H9 (cell line): Measurements from ENCODE around the gene MOGAT2. TPM values are rescaled to one million over a fixed set of nuclear protein-coding genes. Genes with fewer than 3 reads are reported as not detected.

ENCODE experiments used
- DNase-seq: peaks from one replicate; pipeline ENCODE4 v3.0.0-alpha.2; 2017
- H2AFZ ChIP-seq: one replicate; pipeline ENCODE4 v1.6.1; 2013; ENCODE audit warnings: mild to moderate bottlenecking, low read length, control low read depth, moderate library complexity
- H2AK5ac ChIP-seq: 2 replicates; pipeline ENCODE4 v1.6.1; 2013; ENCODE audit warnings: low read length, control low read depth, mixed read lengths; ENCODE audit not compliant: insufficient read length
- H2BK120ac ChIP-seq: one replicate; pipeline ENCODE4 v1.6.1; 2013; ENCODE audit warnings: low read depth, mild to moderate bottlenecking, low read length, control low read depth, inconsistent platforms; ENCODE audit not compliant: poor library complexity, severe bottlenecking
- H2BK12ac ChIP-seq: 2 replicates; pipeline ENCODE4 v1.6.1; 2013; ENCODE audit warnings: low read length, control low read depth, mixed read lengths, low read depth; ENCODE audit not compliant: insufficient read length
- H2BK15ac ChIP-seq: 2 replicates; pipeline ENCODE4 v1.6.1; 2013; ENCODE audit warnings: low read depth, low read length, control low read depth
- H2BK20ac ChIP-seq: one replicate; pipeline ENCODE4 v1.6.1; 2013; ENCODE audit warnings: low read depth, mild to moderate bottlenecking, low read length, control low read depth, inconsistent platforms; ENCODE audit not compliant: poor library complexity, severe bottlenecking
- H2BK5ac ChIP-seq: 2 replicates; pipeline ENCODE4 v1.6.1; 2013; ENCODE audit warnings: low read length, control low read depth, mixed read lengths; ENCODE audit not compliant: insufficient read length
- H3K14ac ChIP-seq: 2 replicates; pipeline ENCODE4 v1.6.1; 2013; ENCODE audit warnings: low read length, control low read depth; ENCODE audit not compliant: insufficient read depth
- H3K18ac ChIP-seq: 2 replicates; pipeline ENCODE4 v1.6.1; 2013; ENCODE audit warnings: low read depth, mild to moderate bottlenecking, mixed read lengths, low read length, control low read depth; ENCODE audit not compliant: insufficient read length
- H3K23ac ChIP-seq: 2 replicates; pipeline ENCODE4 v1.6.1; 2013; ENCODE audit warnings: low read length, control low read depth, mixed read lengths, low read depth; ENCODE audit not compliant: insufficient read length
- H3K23me2 ChIP-seq: 2 replicates; pipeline ENCODE4 v1.6.1; 2013; ENCODE audit warnings: low read depth, mild to moderate bottlenecking, mixed read lengths, low read length, control low read depth; ENCODE audit not compliant: insufficient read length, poor library complexity, severe bottlenecking
- H3K27ac ChIP-seq: 2 replicates; pipeline ENCODE4 v1.5.1; 2013; ENCODE audit warnings: low read length, control low read depth, mixed read lengths, low read depth; ENCODE audit not compliant: insufficient read length
- H3K27me3 ChIP-seq: 2 replicates; pipeline ENCODE4 v1.6.1; 2013; ENCODE audit warnings: low read length, control low read depth, inconsistent platforms; ENCODE audit not compliant: insufficient read depth
- H3K4ac ChIP-seq: 2 replicates; pipeline ENCODE4 v1.6.1; 2013; ENCODE audit warnings: low read depth, mild to moderate bottlenecking, control low read depth, inconsistent platforms, low read length, moderate library complexity
- H3K4me1 ChIP-seq: 2 replicates; pipeline ENCODE4 v1.6.1; 2013; ENCODE audit warnings: low read length, control low read depth, inconsistent platforms; ENCODE audit not compliant: insufficient read depth
- H3K4me2 ChIP-seq: 2 replicates; pipeline ENCODE4 v1.6.1; 2013; ENCODE audit warnings: low read length, control low read depth, mixed read lengths; ENCODE audit not compliant: insufficient read length, insufficient read depth
- H3K56ac ChIP-seq: 2 replicates; pipeline ENCODE4 v1.6.1; 2013; ENCODE audit warnings: low read depth, mild to moderate bottlenecking, mixed read lengths, low read length, control low read depth; ENCODE audit not compliant: insufficient read length
- H3K79me1 ChIP-seq: 2 replicates; pipeline ENCODE4 v1.6.1; 2013; ENCODE audit warnings: low read depth, mild to moderate bottlenecking, moderate library complexity, low read length, control low read depth, inconsistent platforms; ENCODE audit not compliant: insufficient read depth, poor library complexity, severe bottlenecking
- H3K79me2 ChIP-seq: 2 replicates; pipeline ENCODE4 v1.6.1; 2013; ENCODE audit warnings: low read length, control low read depth, inconsistent platforms; ENCODE audit not compliant: insufficient read depth
- H3K9ac ChIP-seq: 2 replicates; pipeline ENCODE4 v1.6.1; 2013; ENCODE audit warnings: low read length, control low read depth, mixed read lengths; ENCODE audit not compliant: insufficient read length; ENCODE audit errors: extremely low read depth
- H3K9me3 ChIP-seq: one replicate; pipeline ENCODE4 v1.6.1; 2013; ENCODE audit warnings: low read depth, low read length, inconsistent platforms; ENCODE audit not compliant: control insufficient read depth
- H3T11ph ChIP-seq: one replicate; pipeline ENCODE4 v1.6.1; 2013; ENCODE audit warnings: mild to moderate bottlenecking, low read length, control low read depth, inconsistent platforms
- H4K20me1 ChIP-seq: one replicate; pipeline ENCODE4 v1.6.1; 2013; ENCODE audit not compliant: control insufficient read depth, insufficient read length, insufficient read depth
- H4K5ac ChIP-seq: 2 replicates; pipeline ENCODE4 v1.6.1; 2013; ENCODE audit warnings: low read depth, mild to moderate bottlenecking, mixed read lengths, low read length, control low read depth; ENCODE audit not compliant: insufficient read length
- H4K8ac ChIP-seq: replicated peaks from 2 replicates; pipeline ENCODE4 v1.6.1; 2013; ENCODE audit warnings: low read length, control low read depth, mixed read lengths, low read depth; ENCODE audit not compliant: insufficient read length
- H4K91ac ChIP-seq: 2 replicates; pipeline ENCODE4 v1.6.1; 2013; ENCODE audit warnings: low read depth, mild to moderate bottlenecking, moderate library complexity, mixed read lengths, low read length, control low read depth; ENCODE audit not compliant: insufficient read length
- H3K27ac Mint-ChIP-seq, 3 experiments: 2 replicates in 2 of 3; 3 replicates in 1 of 3; pipeline ENCODE4 v1.8.0; 2020 to 2021; ENCODE audit warnings: mixed read lengths in 3 of 3, mild to moderate bottlenecking in 1 of 3, moderate library complexity in 1 of 3
- H3K27me3 Mint-ChIP-seq: 2 replicates; pipeline ENCODE4 v1.8.0; 2021; ENCODE audit warnings: low read depth, mild to moderate bottlenecking, moderate library complexity, mixed read lengths
- H3K36me3 Mint-ChIP-seq, 3 experiments: 2 replicates in 2 of 3; 3 replicates in 1 of 3; pipeline ENCODE4 v1.8.0; 2020 to 2021; ENCODE audit warnings: low read depth in 3 of 3, mixed read lengths in 3 of 3; ENCODE audit not compliant: insufficient read depth in 1 of 3
- H3K4me1 Mint-ChIP-seq, 2 experiments: 2 replicates each; pipeline ENCODE4 v1.8.0; 2020; ENCODE audit warnings: mixed read lengths in 2 of 2
- H3K4me3 Mint-ChIP-seq, 2 experiments: 2 replicates in 1 of 2; 3 replicates in 1 of 2; pipeline ENCODE4 v1.8.0; 2020 to 2021; ENCODE audit warnings: mild to moderate bottlenecking in 2 of 2, mixed read lengths in 2 of 2, moderate library complexity in 1 of 2
- H3K9me3 Mint-ChIP-seq, 2 experiments: 2 replicates in 1 of 2; 3 replicates in 1 of 2; pipeline ENCODE4 v1.8.0; 2020; ENCODE audit warnings: mild to moderate bottlenecking in 2 of 2, mixed read lengths in 2 of 2, moderate library complexity in 1 of 2
- CTCF ChIP-seq: fragments of 200-600 bp; sonication (generic); conservative IDR thresholded peaks from 3 replicates; pipeline ENCODE4 v1.8.0; 2021; ENCODE audit warnings: antibody characterized with exemption, mild to moderate bottlenecking
- WGBS: extraction: QIAGEN DNeasy Blood & Tissue Kit; methylation state at CpG from one replicate; pipeline ENCODE4 v1.1.7; 2013; ENCODE audit warnings: missing lambda C conversion rate, low lambda C conversion rate, mixed read lengths; ENCODE audit not compliant: insufficient read length; ENCODE audit errors: extremely low coverage; 5-methylcytosine and 5-hydroxymethylcytosine counted together
- total RNA-seq: library from RNA; stranded (reverse); gene quantifications from 2 replicates; pipeline ENCODE4 v1.2.1, GENCODE V29; 2021

MOGAT2 gene
- total RNA-seq, 1 experiment from 2014 or later = not detected

GRCh38 chr11:75776546-75776945, 58.9 kb downstream of the MOGAT2 start:
- Histone ChIP-seq H3T11ph (no peak overlapping the region), H3K56ac (no peak overlapping the region), H2BK15ac (no peak overlapping the region), H3K23ac (no peak overlapping the region), H4K91ac (no peak overlapping the region), H2BK120ac (no peak overlapping the region), H3K14ac (no peak overlapping the region), H4K5ac (no peak overlapping the region), H3K18ac (no peak overlapping the region), H3K4me2 (no peak overlapping the region), H3K27me3 (no peaks in the 10 kb centered on the region), H4K20me1 (no peaks in the 10 kb centered on the region), H4K8ac (no peak overlapping the region), H2BK5ac (no peak overlapping the region), H2AFZ (no peak overlapping the region), H2BK20ac (no peak overlapping the region), H3K79me1 (no peaks in the 10 kb centered on the region), H3K9me3 (no peaks in the 10 kb centered on the region), H2AK5ac (no peak overlapping the region), H3K79me2 (no peaks in the 10 kb centered on the region), H3K4ac (no peak overlapping the region), H2BK12ac (no peak overlapping the region), H3K4me1 (no peaks in the 10 kb centered on the region), H3K27ac (no peak overlapping the region), H3K23me2 (no peaks in the 10 kb centered on the region), H3K9ac (no peak overlapping the region)
- no peak for DNase-seq
- TF ChIP-seq CTCF = no peak
- Mint-ChIP-seq H3K36me3 (no peaks in the 10 kb centered on the region; a peak in 2 of 7 replicates), H3K27ac (no peak overlapping the region), H3K9me3 (no peaks in the 10 kb centered on the region; a peak in 1 of 5 replicates), H3K4me3 (no peak overlapping the region), H3K4me1 (peaks cover 15 to 23% of the 10 kb centered on the region in 2 experiments), H3K27me3 (peaks cover 38% of the 10 kb centered on the region)
- no CpG with 5 or more reads among the region's 4 CpGs for WGBS
